ENCODE results near the gene AFG1L. TPM values are rescaled to one million over a fixed set of nuclear protein-coding genes. Genes with fewer than 3 reads are reported as not detected.
A peak's percentile ranks its signal among the peaks of the same experiment; 100 is the strongest.

AFG1L gene
- total RNA-seq, 1 donor from 2014 or later, result 0.53 TPM

DNA sequence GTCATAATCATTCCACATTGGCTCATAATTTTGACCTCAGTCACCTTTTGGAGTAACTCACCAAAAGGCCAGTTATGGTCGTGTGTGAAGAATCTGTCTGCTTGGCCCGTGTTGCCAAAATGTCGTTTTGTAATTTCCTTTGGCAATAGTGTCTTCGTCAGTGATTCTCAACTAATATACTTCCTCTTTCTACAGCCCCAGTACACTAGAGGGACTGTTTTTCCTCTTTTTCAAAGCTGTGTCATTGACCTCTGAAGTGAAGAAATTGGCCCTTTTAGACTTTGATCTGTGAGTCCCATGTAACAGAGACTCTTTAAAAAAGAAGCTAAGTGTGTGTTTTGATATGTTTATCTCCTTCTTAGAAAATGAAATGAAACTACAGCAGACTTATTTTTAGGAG is 271.0 kb downstream of the AFG1L start:
- intact Hi-C loops (cut with DNase I), result loop anchor here (2.0 kb wide), 1 partner anchor 23 kb away; no protein-coding TSS in a partner anchor
- peaks cover 2 to 47% of the 10 kb centered on the region in 2 donors for H3K4me1 ChIP-seq

DNA sequence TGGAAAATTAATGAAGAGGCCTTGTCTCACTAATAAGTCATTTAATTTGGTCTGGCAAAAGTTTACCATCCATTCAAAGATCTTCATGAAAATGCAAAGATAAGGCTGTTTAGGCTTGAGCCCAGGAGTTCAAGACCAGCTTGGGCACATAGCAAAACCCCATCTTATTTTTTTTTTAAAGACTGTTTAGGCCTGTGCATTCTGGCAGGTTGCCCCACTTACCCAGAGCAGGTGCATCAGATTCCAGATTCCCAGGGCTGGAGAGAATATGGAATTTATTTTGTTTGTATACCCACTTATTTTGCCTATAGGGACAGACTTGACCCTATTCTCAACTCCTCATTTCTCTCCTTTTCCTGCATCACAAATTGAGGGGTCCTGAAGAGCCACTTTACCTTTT is 271.6 kb downstream of the AFG1L start:
- peak in 1 of 2 donors; percentile 55 for DNase-seq (ENCODE audit: low spot score in 2 of 2)
- Histone ChIP-seq H3K9me3 (no peaks in the 10 kb centered on the region), H3K4me1 (peaks cover 3 to 52% of the 10 kb centered on the region in 2 donors), H3K27me3 (no peaks in the 10 kb centered on the region), H3K27ac (peak overlapping the region; percentile 98), H3K4me3 (peak overlapping the region; percentile 31 to 93), H3K36me3 (peaks cover 23 to 56% of the 10 kb centered on the region in 2 donors)
- TF ChIP-seq, protein P1, sequence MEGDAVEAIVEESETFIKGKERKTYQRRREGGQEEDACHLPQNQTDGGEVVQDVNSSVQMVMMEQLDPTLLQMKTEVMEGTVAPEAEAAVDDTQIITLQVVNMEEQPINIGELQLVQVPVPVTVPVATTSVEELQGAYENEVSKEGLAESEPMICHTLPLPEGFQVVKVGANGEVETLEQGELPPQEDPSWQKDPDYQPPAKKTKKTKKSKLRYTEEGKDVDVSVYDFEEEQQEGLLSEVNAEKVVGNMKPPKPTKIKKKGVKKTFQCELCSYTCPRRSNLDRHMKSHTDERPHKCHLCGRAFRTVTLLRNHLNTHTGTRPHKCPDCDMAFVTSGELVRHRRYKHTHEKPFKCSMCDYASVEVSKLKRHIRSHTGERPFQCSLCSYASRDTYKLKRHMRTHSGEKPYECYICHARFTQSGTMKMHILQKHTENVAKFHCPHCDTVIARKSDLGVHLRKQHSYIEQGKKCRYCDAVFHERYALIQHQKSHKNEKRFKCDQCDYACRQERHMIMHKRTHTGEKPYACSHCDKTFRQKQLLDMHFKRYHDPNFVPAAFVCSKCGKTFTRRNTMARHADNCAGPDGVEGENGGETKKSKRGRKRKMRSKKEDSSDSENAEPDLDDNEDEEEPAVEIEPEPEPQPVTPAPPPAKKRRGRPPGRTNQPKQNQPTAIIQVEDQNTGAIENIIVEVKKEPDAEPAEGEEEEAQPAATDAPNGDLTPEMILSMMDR (IDR thresholded peaks at IDR 0.05), result no peak
- intact Hi-C loops (cut with DNase I), result no loop called here

More for the DNA sequence above, 271.0 kb downstream of the AFG1L start:
- H3K27ac ChIP-seq, result peak overlapping the region; percentile 98
- peak overlapping the region in 1 of 2 donors; percentile 93 for H3K4me3 ChIP-seq
- peak in 1 of 2 donors; percentile 88 for DNase-seq (ENCODE audit: low spot score in 2 of 2)
- no peaks in the 10 kb centered on the region for H3K9me3 ChIP-seq
- H3K27me3 ChIP-seq, result no peaks in the 10 kb centered on the region
- TF ChIP-seq, protein P1 (IDR thresholded peaks at IDR 0.05), result peak in 1 of 3 experiments; percentile 11
- peaks cover 22 to 51% of the 10 kb centered on the region in 2 donors for H3K36me3 ChIP-seq

DNA sequence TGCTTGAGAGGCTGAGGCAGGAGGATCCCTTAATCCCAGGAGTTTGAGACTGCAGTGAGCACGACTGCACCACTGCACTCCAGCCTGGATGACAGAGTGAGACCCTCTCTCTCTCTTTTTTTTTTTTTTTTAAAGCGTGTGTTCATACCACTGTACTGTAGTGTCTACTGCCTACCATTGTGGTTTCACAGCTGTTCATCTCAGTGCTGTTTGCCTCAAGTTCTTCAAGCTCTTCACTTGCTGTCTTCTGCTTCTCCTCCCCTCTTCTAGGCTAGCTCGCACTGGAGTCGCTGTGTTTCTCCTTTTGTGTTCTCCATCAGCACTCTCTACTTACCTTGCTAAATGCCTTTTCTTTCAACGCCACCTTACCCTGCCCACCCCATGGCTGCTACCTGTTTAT is 273.2 kb downstream of the AFG1L start:
- peaks cover 32 to 65% of the 10 kb centered on the region in 2 donors for H3K36me3 ChIP-seq
- H3K27me3 ChIP-seq, result no peaks in the 10 kb centered on the region
- TF ChIP-seq, protein P1 (IDR thresholded peaks at IDR 0.05), result no peak
- intact Hi-C loops (cut with DNase I), result no loop called here
- H3K4me3 ChIP-seq, result peak overlapping the region in 1 of 2 donors; percentile 2
- DNase-seq (ENCODE audit: low spot score in 2 of 2), result peak in 1 of 2 donors; percentile 44
- no peaks in the 10 kb centered on the region for H3K9me3 ChIP-seq
- H3K27ac ChIP-seq, result peak overlapping the region in 1 of 2 donors; percentile 16
- peaks cover 12 to 63% of the 10 kb centered on the region in 2 donors for H3K4me1 ChIP-seq

DNA sequence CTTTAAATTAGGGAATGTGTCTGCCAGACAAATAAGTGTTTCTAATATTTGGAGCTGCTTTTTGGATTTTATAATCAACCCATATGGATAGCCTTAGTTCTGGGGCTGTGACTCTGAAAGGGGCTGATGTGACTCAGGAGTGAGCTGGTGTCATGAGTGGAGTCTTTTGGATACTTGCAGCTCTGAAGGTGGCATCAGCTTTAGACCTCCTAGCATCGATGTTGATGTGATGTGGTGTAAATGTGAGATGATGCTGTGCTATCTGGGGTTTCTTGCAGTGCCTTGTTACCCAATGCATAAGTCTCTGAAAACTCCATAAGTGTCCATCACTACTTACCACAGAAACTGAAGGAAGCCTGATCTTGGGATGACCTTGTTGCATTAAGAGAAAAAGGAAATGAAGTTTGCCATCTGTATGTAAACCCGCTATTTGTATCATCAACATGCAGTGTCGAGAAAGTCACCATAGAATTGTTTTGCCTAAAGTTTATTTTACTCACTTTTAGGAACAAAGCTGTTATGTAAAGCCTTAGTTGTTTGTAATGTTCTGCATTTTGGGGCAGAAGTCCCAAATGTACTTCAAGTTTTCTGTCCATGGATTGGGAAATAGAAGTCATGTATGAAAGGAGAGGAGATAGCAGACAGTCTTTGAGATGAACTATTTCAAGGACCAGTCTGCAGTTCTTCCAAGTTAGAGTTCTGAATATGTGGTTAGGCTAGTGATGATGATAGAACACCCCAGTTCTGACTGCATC is 273.9 kb downstream of the AFG1L start:
- H3K27me3 ChIP-seq, result no peaks in the 10 kb centered on the region
- DNase-seq (ENCODE audit: low spot score in 2 of 2), result peak in 1 of 2 donors; percentile 44
- H3K36me3 ChIP-seq, result peaks cover 36 to 67% of the 10 kb centered on the region in 2 donors
- TF ChIP-seq, protein P1 (IDR thresholded peaks at IDR 0.05), result no peak
- H3K4me1 ChIP-seq, result peaks cover 12 to 69% of the 10 kb centered on the region in 2 donors
- no peak overlapping the region for H3K4me3 ChIP-seq
- peak overlapping the region in 1 of 2 donors; percentile 16 for H3K27ac ChIP-seq
- intact Hi-C loops (cut with DNase I), result no loop called here
- H3K9me3 ChIP-seq, result no peaks in the 10 kb centered on the region

DNA sequence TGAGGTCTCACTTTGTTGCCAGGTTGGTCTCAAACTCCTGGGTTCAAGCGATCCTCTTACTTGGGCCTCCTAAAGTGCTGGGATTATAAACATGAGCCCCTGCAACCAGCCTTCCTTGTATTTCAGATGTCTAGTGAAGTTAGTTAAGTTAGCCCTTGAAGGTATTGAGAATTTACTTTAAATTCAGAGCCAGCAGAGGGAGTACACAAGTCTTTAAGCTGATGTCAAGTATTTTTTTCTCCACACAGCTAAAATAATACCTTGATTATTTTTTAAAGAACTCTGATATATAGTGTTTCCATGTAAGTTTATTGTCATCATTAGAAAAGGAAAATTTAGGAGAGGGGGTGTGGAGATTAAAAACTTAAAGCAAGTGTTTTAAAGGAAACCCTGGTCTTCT is 275.7 kb downstream of the AFG1L start:
- H3K27ac ChIP-seq, result peak overlapping the region in 1 of 2 donors; percentile 23
- H3K4me1 ChIP-seq, result peaks cover 12 to 74% of the 10 kb centered on the region in 2 donors
- H3K27me3 ChIP-seq, result no peaks in the 10 kb centered on the region
- TF ChIP-seq, protein P1 (IDR thresholded peaks at IDR 0.05), result no peak
- no peak for DNase-seq (ENCODE audit: low spot score in 2 of 2)
- peaks cover 36 to 67% of the 10 kb centered on the region in 2 donors for H3K36me3 ChIP-seq
- no peaks in the 10 kb centered on the region for H3K9me3 ChIP-seq
- H3K4me3 ChIP-seq, result no peak overlapping the region
- intact Hi-C loops (cut with DNase I), result loop anchor here (5.0 kb wide), 1 partner anchor 57 kb away; no protein-coding TSS in a partner anchor
